ENCODE results near the gene TMEM11.
"Not testable (repeated sequence)": the region's sequence is repeated elsewhere in the genome, so short reads cannot be mapped to it uniquely, and the experiment has no call there.

Gene TMEM11

GRCh38 chr17:21212826-21213637 is 929 bp downstream of the TMEM11 start:
- no peak for DNase-seq (ENCODE audit: extremely low read depth in 1 of 2, low read depth in 1 of 2)

DNA sequence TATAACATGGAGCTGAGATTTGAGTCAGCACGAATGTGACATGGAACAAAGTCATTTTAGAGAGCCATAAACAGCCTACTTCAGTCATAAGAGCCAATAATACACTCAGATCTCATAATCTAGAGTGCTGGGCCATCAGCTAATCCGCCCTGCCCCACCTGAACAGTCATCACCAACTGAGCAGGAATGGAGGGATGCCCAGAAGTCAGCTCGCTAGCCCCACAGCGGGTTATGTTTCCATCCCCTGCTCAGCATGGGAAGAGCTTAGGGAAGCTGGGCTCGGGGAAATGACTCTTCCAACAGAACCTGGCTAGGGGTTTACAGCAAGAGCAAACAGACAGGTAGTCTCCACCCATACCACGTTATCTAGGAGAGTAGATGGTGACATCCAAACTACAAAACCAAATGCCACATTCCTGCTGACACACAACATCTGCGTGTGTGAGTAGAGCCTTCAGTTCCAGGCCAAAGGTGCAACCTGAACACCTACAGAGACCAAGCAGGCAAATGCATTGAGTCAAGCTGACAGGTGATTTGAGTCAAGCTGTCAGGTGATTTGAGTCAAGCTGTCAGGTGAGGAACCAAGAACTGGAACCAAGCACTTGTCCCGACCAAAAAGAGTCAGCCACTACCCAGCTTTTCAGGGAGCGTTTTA is 2.0 kb downstream of the TMEM11 start:
- DNase-seq (ENCODE audit: extremely low read depth in 1 of 2, low read depth in 1 of 2) = no peak

DNA sequence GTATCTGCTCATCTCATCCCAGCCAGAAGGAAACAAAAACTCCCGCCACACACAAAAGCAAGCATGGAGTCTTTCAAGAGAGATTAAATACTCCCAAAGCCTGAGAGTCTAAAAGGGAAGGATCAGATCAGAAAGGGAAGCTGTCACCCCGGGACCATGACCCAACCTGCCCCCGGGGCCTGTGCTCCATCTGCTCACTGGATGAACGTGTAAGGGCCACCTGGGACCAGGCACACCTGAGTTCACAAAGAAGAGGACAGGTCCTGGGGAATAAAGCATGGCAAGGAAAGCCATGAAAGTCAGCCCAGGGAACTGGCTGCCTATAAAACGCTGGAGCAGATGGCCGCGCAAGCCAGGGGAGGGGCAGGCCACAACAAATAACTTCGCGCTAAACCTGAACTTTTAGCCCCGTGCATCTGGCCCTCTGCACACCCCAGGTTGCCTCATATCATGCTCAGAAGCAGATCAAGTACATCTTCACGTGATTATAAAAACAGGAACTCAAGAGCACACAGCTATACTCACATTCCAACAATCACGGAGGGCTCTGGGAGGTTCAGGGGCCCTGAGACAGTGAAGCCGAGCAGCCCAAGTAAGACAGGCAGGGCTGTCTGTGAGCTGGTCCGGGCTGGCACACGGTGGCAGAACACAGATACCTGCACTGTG is 3.4 kb downstream of the TMEM11 start:
- DNase-seq (ENCODE audit: extremely low read depth in 1 of 2, low read depth in 1 of 2) = no peak

DNA sequence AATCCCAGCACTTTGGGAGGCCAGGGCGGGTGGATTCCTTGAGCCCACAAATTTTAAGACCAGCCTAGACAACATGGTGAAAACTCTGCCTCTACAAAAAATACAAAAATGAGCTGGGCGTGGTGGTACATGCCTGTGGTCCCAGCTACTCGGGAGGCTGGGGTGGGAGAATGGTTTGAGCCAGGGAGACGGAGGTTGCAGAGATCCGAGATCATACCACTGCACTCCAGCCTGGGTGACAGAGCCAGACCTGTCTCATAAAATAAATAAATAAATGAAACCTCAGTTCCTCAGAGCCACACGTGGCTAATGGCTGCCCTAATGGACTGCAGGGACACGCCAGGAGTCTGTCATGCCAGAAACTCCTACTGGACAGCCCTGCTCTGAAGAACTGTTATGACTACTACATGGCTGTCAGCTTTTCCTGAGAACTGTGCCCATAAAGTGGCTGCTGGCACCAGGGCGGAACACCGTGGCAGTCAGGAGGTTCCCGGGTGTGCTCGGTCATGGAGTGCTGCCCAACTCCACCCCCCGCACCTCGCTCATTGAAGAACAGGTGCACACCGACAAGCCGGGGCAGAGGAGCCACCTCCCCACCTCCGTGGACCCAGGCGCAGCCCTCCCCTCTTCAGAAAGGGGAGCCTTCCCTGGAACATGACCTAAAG is 4.3 kb downstream of the TMEM11 start:
- DNase-seq (ENCODE audit: extremely low read depth in 1 of 2, low read depth in 1 of 2) = no peak

DNA sequence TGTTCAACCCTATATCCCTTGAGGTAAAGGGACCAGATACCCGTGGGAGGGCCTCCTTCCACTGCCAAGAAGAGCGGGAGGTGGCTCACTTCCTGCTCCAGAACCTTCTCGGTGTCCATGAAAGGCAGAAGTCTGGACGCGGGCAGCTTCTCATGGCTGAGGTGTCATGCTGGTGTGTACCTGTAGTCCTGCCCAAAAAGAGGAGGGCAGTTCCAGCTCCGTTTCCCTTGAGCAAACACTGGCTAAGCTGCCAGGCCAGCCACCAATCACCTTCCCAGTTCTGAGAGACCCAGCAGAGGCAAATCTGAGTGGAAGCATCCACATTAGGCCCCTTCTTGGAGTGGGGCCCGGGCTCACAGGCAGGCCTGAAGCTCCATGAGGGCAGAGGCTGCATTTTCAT is 5.6 kb downstream of the TMEM11 start:
- no peak for DNase-seq (ENCODE audit: extremely low read depth in 1 of 2, low read depth in 1 of 2)

GRCh38 chr17:21204935-21205334 is 9.0 kb downstream of the TMEM11 start:
- no peak for DNase-seq (ENCODE audit: extremely low read depth in 1 of 2, low read depth in 1 of 2)

GRCh38 chr17:21202512-21202911 is 11.4 kb downstream of the TMEM11 start:
- no peak for DNase-seq (ENCODE audit: extremely low read depth in 1 of 2, low read depth in 1 of 2)

- no peak for DNase-seq (ENCODE audit: extremely low read depth in 1 of 2, low read depth in 1 of 2)
Observed at GRCh38 chr17:21201874-21202273, 12.1 kb downstream of the TMEM11 start.

- DNase-seq (ENCODE audit: extremely low read depth in 1 of 2, low read depth in 1 of 2) = no peak
Observed at GRCh38 chr17:21201298-21201595, 12.7 kb downstream of the TMEM11 start.

GRCh38 chr17:21200590-21201297 is 13.2 kb downstream of the TMEM11 start:
- no peak for DNase-seq (ENCODE audit: extremely low read depth in 1 of 2, low read depth in 1 of 2)

GRCh38 chr17:21199856-21200255 is 14.1 kb downstream of the TMEM11 start:
- DNase-seq (ENCODE audit: extremely low read depth in 1 of 2, low read depth in 1 of 2) = no peak

- DNase-seq (ENCODE audit: extremely low read depth in 1 of 2, low read depth in 1 of 2) = no peak
Observed at GRCh38 chr17:21199311-21199710, 14.7 kb downstream of the TMEM11 start.

GRCh38 chr17:21198411-21198810 is 15.6 kb downstream of the TMEM11 start:
- DNase-seq (ENCODE audit: extremely low read depth in 1 of 2, low read depth in 1 of 2) = no peak

DNA sequence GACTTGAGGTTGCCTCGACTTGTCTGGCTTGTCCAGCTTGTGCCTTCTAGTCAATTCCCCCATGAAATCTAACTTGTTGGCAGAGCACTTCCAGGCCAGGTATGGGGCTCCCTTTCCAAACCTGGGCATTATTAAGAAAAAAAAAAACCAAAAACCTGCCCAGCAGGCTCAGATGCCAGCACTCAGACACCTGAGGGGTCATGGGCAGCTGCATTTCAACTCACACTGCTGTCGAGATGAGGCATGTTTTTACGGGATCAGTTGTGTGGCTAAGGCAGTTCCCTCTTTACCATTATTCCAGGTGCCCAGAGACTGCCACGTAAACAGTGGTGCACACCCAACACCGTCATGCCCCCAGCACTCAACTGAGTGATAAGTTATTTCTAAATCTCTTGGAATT is 17.8 kb downstream of the TMEM11 start:
- no peak for DNase-seq (ENCODE audit: extremely low read depth in 1 of 2, low read depth in 1 of 2)

GRCh38 chr17:21194703-21195102 is 19.3 kb downstream of the TMEM11 start:
- no peak for DNase-seq (ENCODE audit: extremely low read depth in 1 of 2, low read depth in 1 of 2)

DNA sequence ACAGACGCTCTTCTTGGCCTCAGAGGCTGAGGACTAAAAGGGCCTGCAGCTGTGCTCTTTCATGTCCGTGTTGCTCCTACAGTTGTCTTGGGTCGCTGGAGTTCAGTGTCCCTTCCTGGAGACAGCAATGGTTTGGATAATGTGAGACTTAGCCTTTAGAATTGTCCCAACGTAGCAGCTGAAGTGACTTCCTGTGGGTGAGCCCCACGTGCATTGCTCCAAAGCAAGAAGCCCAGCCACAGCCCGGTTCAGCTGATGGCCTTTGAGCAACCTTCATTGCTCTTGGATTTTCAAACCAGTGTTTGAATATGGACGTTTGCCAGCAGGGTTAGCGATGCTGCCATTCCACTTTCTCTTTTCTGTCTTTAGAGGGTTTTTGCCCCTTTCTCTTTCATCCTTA is 19.7 kb downstream of the TMEM11 start:
- DNase-seq (ENCODE audit: extremely low read depth in 1 of 2, low read depth in 1 of 2) = no peak

GRCh38 chr17:21193031-21193430 is 20.9 kb downstream of the TMEM11 start:
- no peak for DNase-seq (ENCODE audit: extremely low read depth in 1 of 2, low read depth in 1 of 2)

GRCh38 chr17:21192414-21192813 is 21.5 kb downstream of the TMEM11 start:
- DNase-seq (ENCODE audit: extremely low read depth in 1 of 2, low read depth in 1 of 2) = not testable (repeated sequence)

GRCh38 chr17:21191698-21192097 is 22.3 kb downstream of the TMEM11 start:
- DNase-seq (ENCODE audit: extremely low read depth in 1 of 2, low read depth in 1 of 2) = no peak

DNA sequence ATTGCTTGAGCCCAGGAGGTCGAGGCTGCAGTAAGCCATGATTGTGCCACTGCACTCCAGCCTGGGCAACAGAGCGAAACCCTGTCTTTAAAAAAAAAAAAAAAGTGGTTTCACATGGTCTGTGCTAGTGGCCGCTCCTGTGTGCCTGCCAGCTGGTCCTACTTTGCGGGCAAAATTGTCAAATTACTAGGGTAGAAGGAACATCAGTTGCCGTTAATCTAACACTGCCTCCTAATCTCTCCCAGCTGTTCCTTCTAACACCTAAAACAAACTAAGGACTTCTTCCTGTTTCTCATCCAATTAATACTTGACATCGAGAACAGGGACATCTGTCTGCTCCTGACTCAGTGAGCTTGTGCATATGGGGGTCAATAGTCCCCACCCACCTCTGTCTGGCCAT is 23.9 kb downstream of the TMEM11 start:
- DNase-seq (ENCODE audit: extremely low read depth in 1 of 2, low read depth in 1 of 2) = no peak

DNA sequence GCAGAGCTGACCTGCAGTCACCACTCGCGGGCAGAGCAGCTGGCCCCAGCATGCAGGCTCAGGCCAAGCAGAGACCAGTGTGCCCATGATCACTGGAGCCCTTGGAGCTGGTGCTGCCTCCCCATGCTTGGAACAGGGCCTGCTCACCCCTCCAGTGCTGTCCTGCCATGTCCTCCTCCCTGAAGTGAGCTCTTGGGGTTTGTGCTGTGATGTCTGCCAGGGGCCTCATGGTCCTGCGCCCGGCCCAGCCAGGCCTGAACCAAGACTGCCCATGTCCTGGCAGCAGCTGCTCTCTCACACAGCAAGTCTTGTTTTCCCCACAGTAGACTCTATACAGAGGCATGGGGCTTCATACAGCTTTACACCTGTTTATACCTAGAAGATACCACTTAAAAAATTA is 24.6 kb downstream of the TMEM11 start:
- no peak for DNase-seq (ENCODE audit: extremely low read depth in 1 of 2, low read depth in 1 of 2)

Data from activated CD8-positive, alpha-beta memory T cell treated with anti-CD3 and anti-CD28 coated beads for 1 hour (primary cell).